CD4-positive, alpha-beta T cell treated with Interleukin-21 for 1 hour (primary cell): ENCODE results near the gene NR4A1.

ENCODE experiments used
- DNase-seq: peaks from one replicate; pipeline ENCODE4 v3.0.0-alpha.2; 2020

The NR4A1 gene

DNA sequence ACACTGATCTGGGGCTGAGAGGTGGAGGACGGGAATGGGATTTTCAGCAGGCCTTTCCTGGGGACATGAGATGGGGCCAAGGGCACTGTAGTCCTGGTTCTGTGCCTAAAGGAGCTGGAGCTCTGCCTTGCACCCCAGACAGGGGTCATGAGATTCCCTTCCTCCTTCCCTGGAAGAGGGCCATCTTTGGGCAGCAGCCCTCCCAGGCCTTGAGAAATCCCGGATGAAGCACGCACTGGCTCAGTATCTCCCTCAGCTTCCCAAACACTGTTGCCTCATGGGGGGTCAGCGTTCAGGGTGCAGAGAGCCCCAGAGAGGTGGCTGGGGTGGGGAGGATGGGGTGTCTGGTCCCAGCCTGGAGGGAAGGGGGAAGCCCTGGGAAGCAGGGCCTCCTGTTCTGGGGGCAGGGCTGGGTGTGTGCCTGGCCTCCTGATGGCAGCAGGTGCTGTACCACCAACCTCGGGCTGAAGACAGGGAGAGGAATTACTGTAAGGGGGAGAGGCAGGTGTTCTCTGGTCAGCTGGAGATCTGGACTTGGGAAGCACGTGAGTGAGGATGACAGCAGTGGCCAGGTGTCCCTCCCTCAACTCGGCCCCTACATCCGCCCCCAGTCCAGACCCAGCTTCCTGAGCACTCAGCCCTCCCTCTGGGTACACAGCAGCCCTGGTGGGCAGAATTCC is 8.4 kb upstream of the NR4A1 start:
- no peak for DNase-seq

DNA sequence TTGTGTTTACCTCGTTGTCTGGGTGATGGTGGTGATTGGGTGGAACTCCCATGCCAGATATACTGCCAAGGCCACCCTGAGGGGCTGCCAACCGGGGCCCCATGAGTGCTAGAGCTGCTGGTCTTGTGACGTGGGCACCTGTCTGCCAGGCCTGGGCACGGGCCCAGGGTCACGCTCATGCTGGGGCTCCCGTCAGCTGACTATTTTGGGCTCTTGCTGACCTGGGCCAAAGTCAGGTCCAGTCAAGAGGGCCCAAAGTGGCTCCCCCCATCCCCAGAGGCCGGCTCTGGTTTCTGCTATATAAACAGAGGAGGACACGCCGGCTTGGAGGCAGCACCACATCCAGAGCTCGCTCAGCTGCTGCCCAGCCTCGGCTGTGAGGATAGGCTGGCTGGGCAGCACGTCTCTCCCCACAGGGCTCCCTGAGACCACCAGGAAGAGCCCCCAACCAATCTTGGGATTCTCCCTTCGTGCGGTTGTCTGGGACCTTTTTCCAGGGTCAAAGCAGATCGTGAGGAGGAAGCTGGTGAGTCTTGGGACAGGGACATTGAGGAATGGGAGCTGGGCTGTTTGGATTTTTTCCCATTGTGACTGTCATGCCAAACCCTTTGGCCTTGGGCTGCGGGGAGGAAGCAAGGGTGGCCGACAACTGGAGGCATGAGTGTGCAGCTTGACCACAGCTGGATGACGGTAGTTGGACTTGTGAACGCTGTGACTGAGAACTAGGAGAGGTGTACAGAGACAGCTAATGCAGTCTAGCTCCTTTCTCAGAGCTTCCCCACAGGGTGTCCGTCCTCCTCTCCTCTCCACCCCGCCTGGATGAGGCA is 7.6 kb upstream of the NR4A1 start:
- no peak for DNase-seq

- DNase-seq = no peak
These were observed 6.8 kb upstream of the NR4A1 start for GRCh38 chr12:52044292-52044983.

DNA sequence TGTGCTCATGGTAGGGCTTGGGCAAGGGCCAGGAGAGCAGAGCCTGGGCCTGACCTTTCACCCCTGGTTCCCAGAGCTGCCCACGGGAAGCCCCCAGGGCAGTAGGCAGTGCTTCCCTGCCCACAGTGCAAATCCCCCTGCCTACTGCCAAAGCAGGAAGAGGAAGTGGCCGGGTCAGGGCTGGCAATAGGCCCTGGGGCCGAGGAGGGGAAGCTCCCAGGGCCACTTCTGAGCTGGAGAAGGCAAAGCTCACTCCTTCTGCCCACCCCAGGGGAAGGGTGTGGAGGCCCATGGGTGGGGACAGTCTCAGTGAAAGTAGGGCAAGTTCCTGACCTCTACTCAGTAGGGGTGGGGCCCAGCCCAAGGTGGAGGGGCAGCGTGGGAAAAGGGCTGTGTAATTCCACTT is 5.4 kb upstream of the NR4A1 start:
- DNase-seq = peak; percentile 39

- no peak for DNase-seq
These were observed 4.4 kb upstream of the NR4A1 start for GRCh38 chr12:52046859-52047258.

DNA sequence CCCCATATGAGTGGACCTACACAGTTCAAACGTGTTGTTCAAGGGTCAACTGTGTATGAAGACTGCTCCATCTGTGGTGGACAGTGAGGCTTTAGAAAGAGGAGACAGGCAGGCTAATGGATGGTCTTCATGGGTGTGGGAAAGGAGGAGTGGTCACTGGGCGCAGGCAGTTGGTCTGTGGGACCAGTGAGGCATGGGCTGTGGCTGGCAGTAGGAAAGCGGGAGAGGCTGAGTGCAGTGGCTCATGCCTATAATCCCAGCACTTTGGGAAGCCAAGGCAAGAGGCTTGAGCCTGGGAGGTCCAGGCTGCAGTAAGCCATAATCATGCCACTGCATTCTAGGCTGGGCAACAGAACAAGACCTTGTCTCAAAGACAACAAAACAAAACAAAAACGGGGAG is 2.0 kb upstream of the NR4A1 start:
- no peak for DNase-seq

GRCh38 chr12:52049688-52050087 is 1.6 kb upstream of the NR4A1 start:
- no peak for DNase-seq

GRCh38 chr12:52050116-52050757 is 1.0 kb upstream of the NR4A1 start:
- DNase-seq = peak; percentile 75

GRCh38 chr12:52052468-52053186 is 1.4 kb downstream of the NR4A1 start:
- peak; percentile 68 for DNase-seq

GRCh38 chr12:52053536-52054209 is 2.4 kb downstream of the NR4A1 start:
- peak; percentile 22 for DNase-seq

- DNase-seq = peak; percentile 27
These were observed 3.1 kb downstream of the NR4A1 start for GRCh38 chr12:52054231-52054832.

- peak; percentile 26 for DNase-seq
These were observed 3.8 kb downstream of the NR4A1 start for GRCh38 chr12:52054833-52055730.

DNA sequence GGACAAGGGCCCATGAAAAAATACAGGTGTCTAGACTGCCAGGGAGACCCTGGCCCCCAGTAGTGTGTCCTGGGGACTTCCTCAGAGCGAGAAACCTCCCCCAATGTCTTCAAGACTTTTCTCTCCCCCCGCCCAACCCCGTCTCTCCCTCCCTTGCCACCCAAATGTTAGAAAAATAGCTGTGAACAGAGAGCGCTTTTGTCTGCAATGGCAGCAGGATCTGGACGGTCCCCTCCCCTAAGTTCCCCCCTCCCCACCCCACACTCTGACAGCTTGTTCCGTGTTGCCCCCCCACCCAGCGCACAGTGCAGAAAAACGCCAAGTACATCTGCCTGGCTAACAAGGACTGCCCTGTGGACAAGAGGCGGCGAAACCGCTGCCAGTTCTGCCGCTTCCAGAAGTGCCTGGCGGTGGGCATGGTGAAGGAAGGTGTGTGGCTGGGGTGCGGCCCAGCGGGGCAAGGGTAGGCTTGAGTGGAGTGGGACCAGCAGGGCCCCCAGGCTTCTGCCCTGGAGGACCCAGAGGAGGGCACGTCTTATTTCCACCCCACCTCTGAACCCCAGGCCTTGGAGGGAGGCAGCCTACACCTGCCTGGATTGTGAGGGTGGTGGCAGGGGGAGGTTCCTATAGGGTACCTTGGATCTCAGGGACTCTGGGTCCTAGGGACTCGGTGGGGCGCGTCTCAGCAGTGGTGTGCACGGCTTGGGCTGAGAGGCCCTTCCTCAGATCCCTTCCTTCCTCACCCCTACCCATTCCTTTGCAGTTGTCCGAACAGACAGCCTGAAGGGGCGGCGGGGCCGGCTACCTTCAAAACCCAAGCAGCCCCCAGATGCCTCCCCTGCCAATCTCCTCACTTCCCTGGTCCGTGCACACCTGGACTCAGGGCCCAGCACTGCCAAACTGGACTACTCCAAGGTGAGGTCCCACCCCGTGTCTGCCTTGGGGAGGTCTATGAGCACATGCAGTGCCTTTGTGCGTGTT is 4.8 kb downstream of the NR4A1 start:
- peak; percentile 40 for DNase-seq

DNA sequence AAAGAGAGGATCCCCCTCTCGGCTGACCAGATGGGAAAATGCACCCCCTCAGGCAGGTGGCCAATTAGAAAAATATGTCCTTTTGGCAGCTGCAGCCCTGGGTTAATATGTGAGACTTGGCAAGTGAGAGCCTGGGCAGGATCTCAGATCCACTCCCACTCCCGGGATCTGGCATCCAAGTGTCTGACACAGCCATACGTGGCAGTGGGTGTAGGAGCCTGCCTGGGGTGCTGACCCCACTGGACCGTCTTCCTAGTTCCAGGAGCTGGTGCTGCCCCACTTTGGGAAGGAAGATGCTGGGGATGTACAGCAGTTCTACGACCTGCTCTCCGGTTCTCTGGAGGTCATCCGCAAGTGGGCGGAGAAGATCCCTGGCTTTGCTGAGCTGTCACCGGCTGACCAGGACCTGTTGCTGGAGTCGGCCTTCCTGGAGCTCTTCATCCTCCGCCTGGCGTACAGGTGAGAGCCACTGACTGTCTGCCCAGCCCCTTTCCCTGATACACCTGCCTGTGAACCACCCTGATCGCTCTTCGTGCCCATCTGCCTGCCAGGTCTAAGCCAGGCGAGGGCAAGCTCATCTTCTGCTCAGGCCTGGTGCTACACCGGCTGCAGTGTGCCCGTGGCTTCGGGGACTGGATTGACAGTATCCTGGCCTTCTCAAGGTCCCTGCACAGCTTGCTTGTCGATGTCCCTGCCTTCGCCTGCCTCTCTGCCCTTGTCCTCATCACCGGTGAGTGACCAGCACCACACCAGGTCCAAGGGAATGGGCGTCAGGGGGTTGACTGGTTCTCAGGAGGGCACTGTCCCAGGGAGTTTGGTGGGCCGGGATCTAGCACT is 5.8 kb downstream of the NR4A1 start:
- DNase-seq = peak; percentile 38

- DNase-seq = peak; percentile 28
These were observed 6.7 kb downstream of the NR4A1 start for GRCh38 chr12:52057638-52058576.

- peak; percentile 36 for DNase-seq
These were observed 7.6 kb downstream of the NR4A1 start for GRCh38 chr12:52058631-52059361.
